Hepatocyte (in vitro differentiated cells): Measurements from ENCODE around the gene RALGAPB. TPM values are rescaled to one million over a fixed set of nuclear protein-coding genes. Genes with fewer than 3 reads are reported as not detected.
A peak's percentile ranks its signal among the peaks of the same experiment; 100 is the strongest.

Experiments used
- DNase-seq: peaks from one replicate; pipeline ENCODE4 v3.0.0-alpha.2; 2016; ENCODE audit warnings: low spot score
- H2AFZ ChIP-seq: fragments of 200-600 bp; sonication (generic); 2 replicates; pipeline ENCODE4 v1.6.0; 2016; ENCODE audit warnings: antibody characterized with exemption, mild to moderate bottlenecking
- H3K27ac ChIP-seq: fragments of 200-600 bp; sonication (generic); 2 replicates; pipeline ENCODE4 v1.5.1; 2016; ENCODE audit warnings: mild to moderate bottlenecking
- H3K27me3 ChIP-seq: fragments of 200-600 bp; sonication (generic); 2 replicates; pipeline ENCODE4 v1.6.1; 2016
- H3K36me3 ChIP-seq: fragments of 200-600 bp; sonication (generic); replicated peaks from 2 replicates; pipeline ENCODE4 v1.5.1; 2016; ENCODE audit warnings: low read depth; ENCODE audit not compliant: insufficient read depth
- H3K4me1 ChIP-seq: fragments of 200-600 bp; sonication (generic); 2 replicates; pipeline ENCODE4 v1.5.1; 2016; ENCODE audit warnings: mild to moderate bottlenecking, moderate library complexity; ENCODE audit not compliant: insufficient read depth
- H3K4me2 ChIP-seq: fragments of 200-600 bp; sonication (generic); 2 replicates; pipeline ENCODE4 v1.6.0; 2016
- H3K4me3 ChIP-seq: fragments of 200-600 bp; sonication (generic); 2 replicates; pipeline ENCODE4 v1.5.1; 2016; ENCODE audit warnings: mild to moderate bottlenecking
- H3K79me2 ChIP-seq: fragments of 200-600 bp; sonication (generic); 2 replicates; pipeline ENCODE4 v1.6.0; 2017; ENCODE audit warnings: mild to moderate bottlenecking
- H3K9me2 ChIP-seq: fragments of 200-600 bp; sonication (generic); replicated peaks from 2 replicates; pipeline ENCODE4 v1.6.0; 2017; ENCODE audit warnings: mild to moderate bottlenecking; ENCODE audit not compliant: insufficient read depth
- H3K9me3 ChIP-seq: fragments of 200-600 bp; sonication (generic); 2 replicates; pipeline ENCODE4 v1.5.1; 2016; ENCODE audit warnings: low read depth, mild to moderate bottlenecking
- H4K20me1 ChIP-seq: fragments of 200-600 bp; sonication (generic); 2 replicates; pipeline ENCODE4 v1.6.0; 2016; ENCODE audit warnings: mild to moderate bottlenecking; ENCODE audit not compliant: insufficient read depth, poor library complexity, severe bottlenecking
- CTCF ChIP-seq: fragments of 200-600 bp; sonication (generic); IDR thresholded peaks from 2 replicates; pipeline ENCODE4 v1.5.1; 2016; ENCODE audit warnings: antibody characterized with exemption, mild to moderate bottlenecking; ENCODE audit not compliant: poor library complexity
- EZH2 ChIP-seq: fragments of 200-600 bp; sonication (generic); IDR thresholded peaks from 2 replicates; pipeline ENCODE4 v1.6.1; 2016; ENCODE audit warnings: antibody characterized with exemption, mild to moderate bottlenecking, borderline replicate concordance
- EZH2phosphoT487 ChIP-seq: fragments of 200-600 bp; sonication (generic); IDR thresholded peaks from one replicate; pipeline ENCODE4 v1.6.1; 2018; ENCODE audit warnings: antibody characterized with exemption, mild to moderate bottlenecking, low read depth, moderate library complexity; ENCODE audit not compliant: unreplicated experiment, severe bottlenecking
- WGBS: methylation state at CpG from one replicate; pipeline ENCODE4 v1.1.6; 2016; ENCODE audit warnings: low lambda C conversion rate; ENCODE audit errors: missing lambda C conversion rate; 5-methylcytosine and 5-hydroxymethylcytosine counted together
- polyA plus RNA-seq: library from polyadenylated mRNA; unstranded; fragments of >200 nt; fragmentation: Nextera tagmentation; extraction: Ambion mirVana; gene quantifications from 2 replicates; pipeline ENCODE4 v1.2.1, GENCODE V29; 2016
- total RNA-seq: library from RNA; depleted of rRNA; stranded (reverse); fragments of >200 nt; gene quantifications from 2 replicates; pipeline ENCODE4 v1.2.3, GENCODE V29; 2014

The RALGAPB gene
- total and polyA plus RNA-seq, 2 experiments from 2014 or later: 7.7 to 31.8 TPM

GRCh38 chr20:38445381-38445796 is 27.3 kb upstream of the RALGAPB start:
- no peaks in the 10 kb centered on the region for H3K27me3 ChIP-seq
- no peak for DNase-seq
- peaks cover 10% of the 10 kb centered on the region for H3K79me2 ChIP-seq
- no peaks in the 10 kb centered on the region for H3K9me3 ChIP-seq
- H3K4me2 ChIP-seq: no peak overlapping the region
- H4K20me1 ChIP-seq: no peaks in the 10 kb centered on the region
- no peaks in the 10 kb centered on the region for H3K9me2 ChIP-seq
- H3K27ac ChIP-seq: no peak overlapping the region
- no peak overlapping the region for H2AFZ ChIP-seq
- no peak overlapping the region for H3K4me3 ChIP-seq
- H3K36me3 ChIP-seq: no peaks in the 10 kb centered on the region
- TF ChIP-seq EZH2phosphoT487 (no peak), CTCF (no peak), EZH2 (no peak)
- peaks cover 14% of the 10 kb centered on the region for H3K4me1 ChIP-seq
- 87% methylated on average over 3 of the region's 3 CpGs for WGBS

GRCh38 chr20:38445901-38446425 is 26.7 kb upstream of the RALGAPB start:
- H3K4me3 ChIP-seq: peak overlapping the region; percentile 6
- WGBS: 84% methylated on average over 6 of the region's 6 CpGs
- no peak overlapping the region for H3K27ac ChIP-seq
- no peaks in the 10 kb centered on the region for H4K20me1 ChIP-seq
- no peaks in the 10 kb centered on the region for H3K9me3 ChIP-seq
- TF ChIP-seq CTCF (no peak), EZH2phosphoT487 (no peak), EZH2 (no peak)
- H3K27me3 ChIP-seq: no peaks in the 10 kb centered on the region
- peaks cover 10% of the 10 kb centered on the region for H3K79me2 ChIP-seq
- peak overlapping the region; percentile 66 for H2AFZ ChIP-seq
- H3K36me3 ChIP-seq: no peaks in the 10 kb centered on the region
- H3K9me2 ChIP-seq: no peaks in the 10 kb centered on the region
- peaks cover 14% of the 10 kb centered on the region for H3K4me1 ChIP-seq
- no peak for DNase-seq
- peak overlapping the region; percentile 98 for H3K4me2 ChIP-seq

- 4% methylated on average over 55 of the region's 56 CpGs for WGBS
- Histone ChIP-seq H3K27me3 (no peaks in the 10 kb centered on the region), H3K36me3 (no peaks in the 10 kb centered on the region), H4K20me1 (no peaks in the 10 kb centered on the region), H3K9me2 (no peaks in the 10 kb centered on the region), H2AFZ (peak overlapping the region; percentile 100), H3K4me3 (peak overlapping the region; percentile 99), H3K9me3 (no peaks in the 10 kb centered on the region), H3K27ac (peak overlapping the region; percentile 93), H3K4me2 (peak overlapping the region; percentile 98), H3K79me2 (peaks cover 10% of the 10 kb centered on the region), H3K4me1 (peaks cover 14% of the 10 kb centered on the region)
- DNase-seq: peak; percentile 96
- TF ChIP-seq CTCF (peak; percentile 96), EZH2phosphoT487 (no peak)
These were observed 26.0 kb upstream of the RALGAPB start for GRCh38 chr20:38446441-38447209.
